SK-N-SH (cell line): ENCODE data around the gene TM9SF3. TPM values are rescaled to one million over a fixed set of nuclear protein-coding genes. Genes with fewer than 3 reads are reported as not detected.

Experiments used
- CTCF ChIA-PET: fragments of 300-600, 350-600 bp; formaldehyde crosslinking; extraction: SDS; loops from one replicate; lab custom pipeline; 2021; lab: Yijun Ruan, JAX
- POLR2A ChIA-PET: fragments of 350-600 bp; sonication (Branson Sonifier 250); formaldehyde crosslinking; extraction: SDS; loops from one replicate; lab custom pipeline; 2020; ENCODE audit warnings: antibody characterized with exemption, inconsistent platforms; lab: Yijun Ruan, JAX
- DNase-seq: peaks from one replicate; pipeline ENCODE4 v3.0.0; 2012
- H2AFZ ChIP-seq: fragments of 200-600 bp; sonication (generic); 2 replicates; pipeline ENCODE4 v1.8.1; 2016; ENCODE audit warnings: antibody characterized with exemption, mild to moderate bottlenecking, low read depth
- H3F3A ChIP-seq: fragments of 200-600 bp; sonication (generic); replicated peaks from 2 replicates; pipeline ENCODE3; 2016; ENCODE audit warnings: antibody characterized with exemption, mild to moderate bottlenecking; ENCODE audit not compliant: insufficient read depth
- H3K27ac ChIP-seq, 2 experiments: fragments of 200-500 bp in 1 of 2; fragments of 200-600 bp in 1 of 2; sonication (Bioruptor generic) in 1 of 2; sonication (generic), shearing (Covaris generic) in 1 of 2; 2 replicates each; pipeline versions ENCODE4 v1.5.1 to v1.6.1; 2014 to 2016; ENCODE audit warnings: low read depth in 2 of 2, inconsistent platforms in 1 of 2, low read length in 1 of 2, mild to moderate bottlenecking in 1 of 2, mixed read lengths in 1 of 2
- H3K27me3 ChIP-seq: fragments of 200-600 bp; sonication (generic), shearing (Covaris generic); 2 replicates; pipeline ENCODE4 v1.6.1; 2016; ENCODE audit warnings: mixed run types; ENCODE audit not compliant: insufficient read depth
- H3K36me3 ChIP-seq, 2 experiments: fragments of 200-500 bp in 1 of 2; fragments of 200-600 bp in 1 of 2; sonication (Bioruptor generic) in 1 of 2; sonication (generic) in 1 of 2; replicated peaks in 1 of 2; 2 replicates each; pipeline versions ENCODE3 to v1.5.1; 2014 to 2016; ENCODE audit warnings: low read length in 1 of 2, mild to moderate bottlenecking in 1 of 2; ENCODE audit not compliant: insufficient read depth in 2 of 2, control insufficient read depth in 1 of 2
- H3K4me1 ChIP-seq, 2 experiments: fragments of 200-500 bp in 1 of 2; fragments of 200-600 bp in 1 of 2; sonication (Bioruptor generic) in 1 of 2; sonication (generic), shearing (Covaris generic) in 1 of 2; 2 replicates each; pipeline versions ENCODE4 v1.5.1 to v1.6.1; 2014 to 2016; ENCODE audit warnings: low read depth in 1 of 2, low read length in 1 of 2, mixed run types in 1 of 2; ENCODE audit not compliant: insufficient read depth in 2 of 2, control insufficient read depth in 1 of 2
- H3K4me2 ChIP-seq: fragments of 200-600 bp; sonication (generic), shearing (Covaris generic); 2 replicates; pipeline ENCODE4 v1.6.1; 2017; ENCODE audit warnings: mixed run types
- H3K4me3 ChIP-seq, 2 experiments: fragments of 200-500 bp in 1 of 2; fragments of 200-600 bp in 1 of 2; sonication (Bioruptor generic) in 1 of 2; sonication (generic), shearing (Covaris generic) in 1 of 2; 2 replicates each; pipeline versions ENCODE4 v1.5.1 to v1.8.1; 2014 to 2016; ENCODE audit warnings: low read depth in 2 of 2, inconsistent platforms in 1 of 2, low read length in 1 of 2, mild to moderate bottlenecking in 1 of 2, mixed read lengths in 1 of 2, moderate library complexity in 1 of 2
- H3K79me2 ChIP-seq: fragments of 200-600 bp; sonication (generic); 2 replicates; pipeline ENCODE4 v1.8.1; 2017; ENCODE audit warnings: mild to moderate bottlenecking; ENCODE audit not compliant: insufficient read depth
- H3K9ac ChIP-seq: fragments of 200-600 bp; sonication (generic); 2 replicates; pipeline ENCODE4 v1.6.1; 2017; ENCODE audit warnings: mixed run types
- H3K9me2 ChIP-seq: fragments of 200-600 bp; sonication (generic); 2 replicates; pipeline ENCODE4 v1.6.1; 2017; ENCODE audit warnings: mixed run types
- H3K9me3 ChIP-seq: fragments of 200-600 bp; sonication (generic); 2 replicates; pipeline ENCODE4 v1.6.1; 2017; ENCODE audit warnings: mixed run types, mild to moderate bottlenecking, moderate library complexity
- H4K20me1 ChIP-seq: fragments of 200-600 bp; sonication (generic); 2 replicates; pipeline ENCODE4 v1.6.1; 2017; ENCODE audit warnings: mild to moderate bottlenecking, mixed run types; ENCODE audit not compliant: insufficient read depth
- ELF1 ChIP-seq: IDR thresholded peaks from 2 replicates; pipeline ENCODE4 v1.4.0; 2012
- EP300 ChIP-seq, 2 experiments: IDR thresholded peaks; 2 replicates each; pipeline versions ENCODE4 v1.4.0 to v1.6.1; 2012; ENCODE audit warnings: borderline replicate concordance in 1 of 2, low read depth in 1 of 2, low read length in 1 of 2
- FOSL2 ChIP-seq: IDR thresholded peaks from 2 replicates; pipeline ENCODE4 v1.4.0; 2012; ENCODE audit warnings: low read depth, mild to moderate bottlenecking, moderate library complexity, borderline replicate concordance
- FOXJ3 ChIP-seq: sonication (generic); formaldehyde crosslinking; IDR thresholded peaks from 2 replicates; pipeline ENCODE4 v1.5.1; 2020; ENCODE audit warnings: mild to moderate bottlenecking, missing genetic modification reagents
- GABPA ChIP-seq: IDR thresholded peaks from 2 replicates; pipeline ENCODE4 v1.4.0; 2012; ENCODE audit warnings: low read depth, mild to moderate bottlenecking
- MXI1 ChIP-seq: IDR thresholded peaks from 2 replicates; pipeline ENCODE4 v1.6.1; 2012; ENCODE audit warnings: mild to moderate bottlenecking, low read depth, low read length, improper control_type of control experiment
- NFIC ChIP-seq: IDR thresholded peaks from 2 replicates; pipeline ENCODE4 v1.4.0; 2012; ENCODE audit warnings: borderline replicate concordance
- NRF1 ChIP-seq: IDR thresholded peaks from 2 replicates; pipeline ENCODE4 v1.6.1; 2012; ENCODE audit warnings: low read depth, mild to moderate bottlenecking, low read length
- RAD21 ChIP-seq: IDR thresholded peaks from 2 replicates; pipeline ENCODE4 v1.6.1; 2012; ENCODE audit warnings: mild to moderate bottlenecking, low read length
- RCOR1 ChIP-seq: fragments of 150-350 bp; IDR thresholded peaks from 2 replicates; pipeline ENCODE4 v1.6.1; 2017; ENCODE audit warnings: antibody characterized with exemption, low read length
- RFX5 ChIP-seq: IDR thresholded peaks from 2 replicates; pipeline ENCODE4 v1.6.1; 2012; ENCODE audit warnings: mild to moderate bottlenecking, improper control_type of control experiment, low read length
- SIN3A ChIP-seq: IDR thresholded peaks from 2 replicates; pipeline ENCODE4 v1.6.1; 2012; ENCODE audit warnings: low read depth, mild to moderate bottlenecking, low read length, moderate library complexity, borderline replicate concordance
- SMC3 ChIP-seq: IDR thresholded peaks from 2 replicates; pipeline ENCODE4 v1.6.1; 2012; ENCODE audit warnings: low read depth, low read length, improper control_type of control experiment
- TCF12 ChIP-seq: IDR thresholded peaks from 2 replicates; pipeline ENCODE4 v1.4.0; 2012
- TEAD4 ChIP-seq: IDR thresholded peaks from 2 replicates; pipeline ENCODE4 v1.4.0; 2012; ENCODE audit warnings: mild to moderate bottlenecking, borderline replicate concordance; ENCODE audit not compliant: insufficient read depth
- YY1 ChIP-seq: IDR thresholded peaks from 2 replicates; pipeline ENCODE4 v1.4.0; 2012; ENCODE audit warnings: low read depth, mild to moderate bottlenecking
- WGBS: methylation state at CpG from one replicate; pipeline ENCODE4 v1.1.6; 2017; ENCODE audit warnings: low lambda C conversion rate; 5-methylcytosine and 5-hydroxymethylcytosine counted together
- polyA plus RNA-seq, 3 experiments: library from polyadenylated mRNA; depleted of rRNA; stranded (reverse); fragments of >200 nt; gene quantifications; 2 replicates each; pipeline ENCODE4 v1.2.3, GENCODE V29; 2012
- TF ChIP-seq, protein P1 (sequence below): fragments of 150-350 bp; IDR thresholded peaks from 2 replicates; pipeline ENCODE4 v1.6.1; 2017; ENCODE audit warnings: antibody characterized with exemption, low read length, low read depth, borderline replicate concordance
- TF ChIP-seq, protein P2 (sequence below): IDR thresholded peaks from 2 replicates; pipeline ENCODE4; 2012
- TF ChIP-seq, protein P3 (sequence below): IDR thresholded peaks from 2 replicates; pipeline ENCODE4 v1.6.1; 2012; ENCODE audit warnings: mild to moderate bottlenecking, low read depth, low read length, moderate library complexity

TM9SF3 gene
- polyA plus RNA-seq, 1 of the 3 experiments (the other 2 are of a cell fraction), result 24.9 TPM

DNA sequence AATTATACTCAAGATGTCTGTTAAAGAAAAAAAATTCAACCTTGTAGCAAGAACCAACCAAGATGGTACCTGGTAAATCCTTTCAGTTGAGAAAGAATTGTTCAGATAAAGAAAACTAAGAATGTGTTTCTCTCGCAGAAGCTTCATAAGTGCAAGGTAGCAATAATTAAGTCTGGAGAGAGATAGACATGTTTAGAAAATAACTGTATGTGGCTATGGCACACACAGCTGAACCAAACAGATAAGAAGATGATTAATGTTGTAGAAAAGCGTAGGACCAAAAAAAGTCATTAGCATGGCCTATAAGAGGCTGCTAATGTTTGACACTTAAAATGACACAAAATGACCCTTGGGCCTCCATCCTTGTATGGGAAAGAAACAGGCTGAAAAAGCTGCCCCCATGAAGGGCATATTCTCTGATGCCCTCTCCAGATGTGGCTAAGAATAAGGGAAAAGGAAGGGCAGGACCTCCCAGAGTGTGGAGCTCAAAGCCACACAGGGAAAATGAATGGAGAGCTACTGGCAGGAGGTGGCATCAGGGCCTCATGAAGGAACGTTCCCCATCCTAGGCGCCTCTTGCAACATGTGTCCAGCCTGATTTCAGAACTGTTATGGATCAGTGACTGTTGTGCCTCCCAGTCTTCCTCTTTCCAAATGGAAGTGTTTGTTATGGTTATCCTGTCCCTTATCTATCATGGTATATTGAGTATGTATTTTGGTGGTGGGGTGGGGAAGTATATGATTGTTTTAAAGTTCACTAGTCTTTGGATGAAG lies 103.8 kb downstream of the TM9SF3 start:
- no peaks in the 10 kb centered on the region for H3K9me2 ChIP-seq
- no peak for TF ChIP-seq NRF1
- TF ChIP-seq RCOR1, result no peak
- TF ChIP-seq SMC3, result no peak
- TF ChIP-seq RAD21, result no peak
- TF ChIP-seq EP300 (IDR thresholded peaks at IDR 0.05; ENCODE audit: borderline replicate concordance in 1 of 2, low read depth in 1 of 2, low read length in 1 of 2), result no peak
- no peak for TF ChIP-seq FOSL2
- TF ChIP-seq, all 33 proteins: peak for 0
- H3K9ac ChIP-seq, result no peak overlapping the region
- no peaks in the 10 kb centered on the region for H4K20me1 ChIP-seq
- DNase-seq, result no peak
- H3K79me2 ChIP-seq, result no peaks in the 10 kb centered on the region
- H2AFZ ChIP-seq, result no peak overlapping the region
- POLR2A ChIA-PET, result no interaction called here
- H3K27me3 ChIP-seq, result no peaks in the 10 kb centered on the region
- no peaks in the 10 kb centered on the region for H3K36me3 ChIP-seq
- H3K27ac ChIP-seq, result no peak overlapping the region
- no peaks in the 10 kb centered on the region for H3K4me1 ChIP-seq
- H3F3A ChIP-seq, result no peaks in the 10 kb centered on the region
- WGBS, result 33% methylated on average over 4 of the region's 4 CpGs
- no peak overlapping the region for H3K4me3 ChIP-seq
- H3K9me3 ChIP-seq, result no peaks in the 10 kb centered on the region
- H3K4me2 ChIP-seq, result no peak overlapping the region
- CTCF ChIA-PET, result no interaction called here

DNA sequence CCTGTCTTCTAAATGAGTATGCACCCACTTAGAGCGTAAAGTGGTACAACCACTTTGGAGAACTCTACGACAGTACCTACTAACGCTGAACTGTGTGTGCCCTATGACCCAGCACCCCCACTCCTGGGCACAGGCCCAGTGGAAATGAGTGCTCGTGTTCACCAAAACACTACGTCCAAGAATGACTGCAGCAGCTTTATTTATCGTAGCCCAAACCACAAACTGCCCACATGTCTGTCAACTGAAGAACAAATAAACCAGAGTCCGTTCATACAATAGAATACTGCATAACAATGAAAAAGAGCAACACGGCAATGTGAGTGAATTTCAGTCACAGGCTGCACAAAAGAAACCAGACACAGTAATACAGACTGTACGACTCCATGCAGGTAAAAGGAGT lies 108.5 kb downstream of the TM9SF3 start:
- ChIA-PET CTCF (interaction anchor here (0.7 to 1.2 kb wide), 4 partner anchors 32 to 103 kb away, joined by 3 to 5 read pairs (median 4); partner anchors contain the start of gene TLL2), POLR2A (no interaction called here)
- 52% methylated on average over 7 of the region's 9 CpGs for WGBS
- no peaks in the 10 kb centered on the region for H3K9me3 ChIP-seq
- H4K20me1 ChIP-seq, result no peaks in the 10 kb centered on the region
- H3K4me3 ChIP-seq, result no peak overlapping the region
- H3K9ac ChIP-seq, result no peak overlapping the region
- DNase-seq, result no peak
- H3F3A ChIP-seq, result no peaks in the 10 kb centered on the region
- H3K4me1 ChIP-seq, result no peaks in the 10 kb centered on the region
- no peak overlapping the region for H3K27ac ChIP-seq
- H3K79me2 ChIP-seq, result no peaks in the 10 kb centered on the region
- no peaks in the 10 kb centered on the region for H3K9me2 ChIP-seq
- H3K36me3 ChIP-seq, result no peaks in the 10 kb centered on the region
- no peak overlapping the region for H3K4me2 ChIP-seq
- H2AFZ ChIP-seq, result no peak overlapping the region
- TF ChIP-seq RCOR1 (no peak), YY1 (no peak), EP300 (IDR thresholded peaks at IDR 0.05; ENCODE audit: borderline replicate concordance in 1 of 2, low read depth in 1 of 2, low read length in 1 of 2) (no peak), GABPA (no peak), ELF1 (no peak), TCF12 (no peak), RFX5 (no peak), SIN3A (no peak), NFIC (no peak), MXI1 (no peak), TEAD4 (no peak), FOXJ3 (CRISPR knock-in tag) (no peak)
- TF ChIP-seq, protein P1, sequence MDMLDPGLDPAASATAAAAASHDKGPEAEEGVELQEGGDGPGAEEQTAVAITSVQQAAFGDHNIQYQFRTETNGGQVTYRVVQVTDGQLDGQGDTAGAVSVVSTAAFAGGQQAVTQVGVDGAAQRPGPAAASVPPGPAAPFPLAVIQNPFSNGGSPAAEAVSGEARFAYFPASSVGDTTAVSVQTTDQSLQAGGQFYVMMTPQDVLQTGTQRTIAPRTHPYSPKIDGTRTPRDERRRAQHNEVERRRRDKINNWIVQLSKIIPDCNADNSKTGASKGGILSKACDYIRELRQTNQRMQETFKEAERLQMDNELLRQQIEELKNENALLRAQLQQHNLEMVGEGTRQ, result no peak
- TF ChIP-seq, protein P2, sequence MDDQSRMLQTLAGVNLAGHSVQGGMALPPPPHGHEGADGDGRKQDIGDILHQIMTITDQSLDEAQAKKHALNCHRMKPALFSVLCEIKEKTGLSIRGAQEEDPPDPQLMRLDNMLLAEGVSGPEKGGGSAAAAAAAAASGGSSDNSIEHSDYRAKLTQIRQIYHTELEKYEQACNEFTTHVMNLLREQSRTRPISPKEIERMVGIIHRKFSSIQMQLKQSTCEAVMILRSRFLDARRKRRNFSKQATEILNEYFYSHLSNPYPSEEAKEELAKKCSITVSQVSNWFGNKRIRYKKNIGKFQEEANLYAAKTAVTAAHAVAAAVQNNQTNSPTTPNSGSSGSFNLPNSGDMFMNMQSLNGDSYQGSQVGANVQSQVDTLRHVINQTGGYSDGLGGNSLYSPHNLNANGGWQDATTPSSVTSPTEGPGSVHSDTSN, result no peak
- TF ChIP-seq, protein P3, sequence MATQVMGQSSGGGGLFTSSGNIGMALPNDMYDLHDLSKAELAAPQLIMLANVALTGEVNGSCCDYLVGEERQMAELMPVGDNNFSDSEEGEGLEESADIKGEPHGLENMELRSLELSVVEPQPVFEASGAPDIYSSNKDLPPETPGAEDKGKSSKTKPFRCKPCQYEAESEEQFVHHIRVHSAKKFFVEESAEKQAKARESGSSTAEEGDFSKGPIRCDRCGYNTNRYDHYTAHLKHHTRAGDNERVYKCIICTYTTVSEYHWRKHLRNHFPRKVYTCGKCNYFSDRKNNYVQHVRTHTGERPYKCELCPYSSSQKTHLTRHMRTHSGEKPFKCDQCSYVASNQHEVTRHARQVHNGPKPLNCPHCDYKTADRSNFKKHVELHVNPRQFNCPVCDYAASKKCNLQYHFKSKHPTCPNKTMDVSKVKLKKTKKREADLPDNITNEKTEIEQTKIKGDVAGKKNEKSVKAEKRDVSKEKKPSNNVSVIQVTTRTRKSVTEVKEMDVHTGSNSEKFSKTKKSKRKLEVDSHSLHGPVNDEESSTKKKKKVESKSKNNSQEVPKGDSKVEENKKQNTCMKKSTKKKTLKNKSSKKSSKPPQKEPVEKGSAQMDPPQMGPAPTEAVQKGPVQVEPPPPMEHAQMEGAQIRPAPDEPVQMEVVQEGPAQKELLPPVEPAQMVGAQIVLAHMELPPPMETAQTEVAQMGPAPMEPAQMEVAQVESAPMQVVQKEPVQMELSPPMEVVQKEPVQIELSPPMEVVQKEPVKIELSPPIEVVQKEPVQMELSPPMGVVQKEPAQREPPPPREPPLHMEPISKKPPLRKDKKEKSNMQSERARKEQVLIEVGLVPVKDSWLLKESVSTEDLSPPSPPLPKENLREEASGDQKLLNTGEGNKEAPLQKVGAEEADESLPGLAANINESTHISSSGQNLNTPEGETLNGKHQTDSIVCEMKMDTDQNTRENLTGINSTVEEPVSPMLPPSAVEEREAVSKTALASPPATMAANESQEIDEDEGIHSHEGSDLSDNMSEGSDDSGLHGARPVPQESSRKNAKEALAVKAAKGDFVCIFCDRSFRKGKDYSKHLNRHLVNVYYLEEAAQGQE, result no peak
- H3K27me3 ChIP-seq, result no peaks in the 10 kb centered on the region
